Activated CD8-positive, alpha-beta memory T cell treated with anti-CD3 and anti-CD28 coated beads for 1 hour (primary cell): Measurements from ENCODE around the gene COQ10A.
A peak's percentile ranks its signal among the peaks of the same experiment; 100 is the strongest.

ENCODE experiments used
- DNase-seq, 2 donors: peaks; one replicate each; pipeline ENCODE4 v3.0.0-alpha.2; 2020; ENCODE audit warnings: low read depth in 1 of 2; ENCODE audit errors: extremely low read depth in 1 of 2

COQ10A gene

DNA sequence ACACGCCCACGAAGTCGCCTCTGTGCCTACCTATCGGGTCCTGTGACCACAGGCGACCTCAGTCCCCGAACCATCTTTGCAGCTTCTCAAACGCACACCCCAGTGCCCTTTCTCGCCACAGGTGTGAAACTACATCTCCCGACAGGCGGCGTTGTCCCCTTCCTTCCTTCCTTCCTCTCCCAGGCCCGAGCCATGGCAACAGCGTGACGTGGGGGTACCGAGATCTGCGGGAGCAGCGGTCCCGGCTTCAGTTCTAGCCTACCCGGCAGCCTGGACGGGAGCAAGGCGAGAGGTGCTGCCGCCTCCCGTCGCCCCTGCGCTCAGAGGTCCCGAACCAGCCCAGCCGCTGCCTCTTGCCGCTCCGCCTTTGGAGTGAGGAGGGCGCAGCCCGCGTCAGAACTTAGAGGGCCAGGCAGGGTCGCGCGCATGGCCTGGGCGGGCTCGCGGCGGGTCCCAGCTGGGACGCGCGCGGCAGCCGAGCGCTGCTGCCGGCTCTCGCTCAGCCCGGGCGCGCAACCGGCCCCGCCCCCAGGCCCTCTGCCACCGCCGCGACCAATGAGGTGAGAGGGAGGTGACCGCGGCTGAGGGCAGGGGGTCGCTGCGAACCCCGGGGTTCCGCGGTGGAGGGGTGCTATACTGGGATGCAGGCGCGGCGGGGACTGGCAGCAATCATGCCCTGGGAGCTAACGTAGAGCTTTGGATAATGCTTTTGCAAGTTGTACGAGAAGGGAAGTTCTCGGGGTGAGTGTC, at the start of gene COQ10A:
COQ10A (plus strand) TSS at position 250 of the 750 bp plus-strand sequence; CDS start at position 427, 177 bp downstream.
- DNase-seq, result peak; percentile 81 to 82

DNA sequence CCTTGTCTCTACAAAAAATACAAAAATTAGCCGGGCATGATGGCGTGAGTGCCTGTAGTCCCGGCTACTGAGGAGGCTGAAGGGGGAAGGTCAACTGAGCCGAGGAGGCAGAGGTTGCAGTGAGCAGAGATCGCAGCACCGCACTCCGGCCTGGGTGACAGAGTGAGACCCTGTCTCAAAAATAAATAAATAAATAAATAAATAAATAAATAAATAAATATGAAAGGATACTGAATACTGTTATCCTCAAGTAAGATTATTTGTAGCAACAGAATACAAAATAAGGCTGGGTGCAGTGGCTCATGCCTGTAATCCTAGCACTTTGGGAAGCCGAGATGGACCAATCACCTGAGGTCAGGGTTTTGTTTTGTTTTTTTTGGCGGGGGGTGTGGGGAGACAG, 46.9 kb upstream of the COQ10A start:
- no peak for DNase-seq

DNA sequence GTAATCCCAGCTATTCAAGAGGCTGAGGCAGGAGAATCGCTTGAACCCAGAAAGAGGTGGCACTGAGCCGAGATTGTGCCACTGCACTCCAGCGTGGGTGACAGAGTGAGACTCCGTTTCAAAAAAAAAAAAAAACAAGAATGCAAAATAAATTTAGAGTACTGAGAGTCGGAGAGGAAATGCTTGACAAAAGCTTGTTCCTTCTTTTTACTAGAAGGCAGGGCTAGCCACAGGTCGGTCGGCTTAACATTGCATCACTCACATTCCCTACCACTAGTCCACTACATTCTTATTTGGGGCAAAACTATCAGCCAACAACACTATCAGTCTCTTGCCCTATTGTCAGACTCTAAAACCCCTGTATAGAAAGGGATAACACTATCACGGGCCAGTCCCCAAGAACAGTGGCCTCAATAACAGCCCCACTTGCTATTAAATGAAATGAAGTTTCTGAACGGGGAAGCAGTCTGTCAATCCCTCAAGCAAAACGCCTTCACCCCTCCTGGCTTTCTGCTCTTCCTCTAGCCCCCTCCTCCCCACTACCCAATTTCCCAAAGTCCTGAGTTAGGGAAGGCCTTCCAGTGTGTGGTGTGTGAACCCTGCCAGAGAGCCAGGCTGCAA, 46.0 kb upstream of the COQ10A start:
- no peak for DNase-seq

DNA sequence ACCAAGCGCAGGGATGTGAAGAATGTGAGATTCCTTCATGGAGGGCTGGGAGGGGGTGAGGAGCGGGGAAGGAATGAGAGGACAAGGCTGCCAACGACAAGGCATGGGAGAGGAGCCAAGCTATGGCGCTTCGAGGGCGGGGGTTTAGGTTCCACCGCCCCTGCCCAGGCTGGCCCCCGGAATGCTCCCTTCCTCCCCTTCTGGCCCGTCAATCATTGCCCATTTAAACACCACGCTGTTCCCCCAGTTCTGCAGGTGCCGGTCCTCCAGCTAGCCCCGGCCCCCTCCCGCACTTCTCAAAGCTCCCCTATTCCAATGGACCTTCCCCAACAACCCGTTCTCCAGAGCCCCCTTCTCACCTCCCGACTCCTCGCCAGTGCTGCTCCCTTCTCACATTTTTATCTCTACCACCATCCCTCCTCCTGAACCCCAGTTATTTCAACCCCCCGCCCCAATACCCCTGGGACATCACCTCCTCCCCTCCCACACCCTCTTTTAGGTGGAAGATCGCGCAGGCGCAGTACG, 45.4 kb upstream of the COQ10A start:
- no peak for DNase-seq

DNA sequence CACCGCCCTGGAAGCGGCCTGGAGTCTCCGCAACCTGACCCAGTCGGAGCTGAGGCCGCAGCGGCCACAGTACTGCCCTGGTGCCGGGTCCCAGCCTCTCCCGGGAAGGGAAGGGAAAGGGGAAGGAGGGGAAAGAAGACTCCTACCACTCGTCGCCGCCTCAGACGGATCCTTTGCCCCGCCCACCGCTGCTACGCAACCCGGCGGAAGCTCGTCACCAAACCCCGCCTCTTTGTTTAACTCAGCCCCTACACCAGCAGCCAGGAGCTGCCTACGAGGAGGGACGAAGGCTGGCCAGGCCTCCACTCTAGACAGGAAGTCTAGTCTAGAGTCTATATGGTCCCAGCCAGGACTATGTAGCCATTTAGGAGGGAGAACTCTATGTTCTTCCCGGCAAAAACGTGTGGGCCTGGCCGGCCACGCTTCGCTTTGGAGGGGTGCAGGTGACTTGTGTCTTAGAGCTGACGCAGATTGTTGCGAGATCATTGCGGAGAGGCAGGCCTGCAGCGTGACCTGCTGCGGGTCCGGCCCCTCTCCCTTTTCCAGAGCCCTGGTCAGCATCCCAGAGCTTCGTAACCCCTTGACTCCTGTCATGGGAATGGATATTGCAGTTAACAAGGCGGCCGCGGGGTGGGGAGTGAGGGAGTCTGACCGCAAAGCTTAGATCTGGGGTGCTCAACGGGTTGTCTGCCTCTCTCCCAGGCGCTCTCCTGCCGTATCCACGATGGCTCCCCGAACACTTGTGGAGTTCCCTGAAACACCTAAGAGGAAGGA, 44.8 kb upstream of the COQ10A start, which contains the start of gene RNF41:
RNF41 (minus strand) TSS at position 166 of the 774 bp plus-strand sequence. CDS start 7,875 bp downstream, outside the sequence.
- DNase-seq, result peak; percentile 76 to 88

DNA sequence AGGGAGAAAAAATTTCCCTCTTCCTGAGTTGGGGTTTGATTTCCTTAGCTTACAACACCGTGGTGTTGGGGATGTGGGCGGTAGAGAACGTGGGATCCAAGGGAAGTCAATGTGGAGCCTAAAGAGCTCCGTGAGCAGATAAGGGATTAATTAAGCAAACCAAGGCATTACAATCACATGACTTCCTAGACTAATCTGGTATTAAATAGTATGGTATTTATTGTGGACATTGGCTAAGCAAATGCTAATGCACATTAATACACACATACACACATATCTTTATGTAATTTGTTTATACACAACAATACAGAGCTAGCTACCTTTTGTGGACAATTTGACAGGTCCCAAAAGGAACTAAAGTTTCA, 44.2 kb upstream of the COQ10A start:
- DNase-seq, result no peak

DNA sequence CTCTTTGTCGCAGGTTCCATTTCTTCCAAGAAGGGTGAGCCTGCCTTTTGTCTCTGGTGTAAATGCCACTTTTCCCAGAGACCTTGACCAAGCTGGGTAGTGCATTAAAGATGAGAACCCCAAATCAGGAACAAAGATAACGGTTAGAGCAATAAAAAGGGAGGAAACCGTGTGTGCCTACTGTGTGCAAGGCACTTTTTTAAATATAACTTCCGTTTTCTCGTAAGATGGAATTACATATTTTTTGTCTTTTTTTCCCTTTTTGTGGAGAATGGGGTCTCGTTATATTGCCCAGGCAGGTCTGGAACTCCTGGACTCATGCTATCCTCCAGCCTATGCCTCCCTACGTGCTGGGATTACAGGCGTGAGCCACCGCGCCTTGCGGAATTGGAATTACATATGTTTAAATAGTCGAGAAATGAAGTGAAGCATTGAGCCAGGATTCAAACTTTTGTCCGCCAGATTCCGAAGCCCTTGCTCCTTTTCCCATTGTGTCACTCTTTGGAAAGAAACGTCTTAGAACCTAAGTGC, 43.1 kb upstream of the COQ10A start:
- no peak for DNase-seq

DNA sequence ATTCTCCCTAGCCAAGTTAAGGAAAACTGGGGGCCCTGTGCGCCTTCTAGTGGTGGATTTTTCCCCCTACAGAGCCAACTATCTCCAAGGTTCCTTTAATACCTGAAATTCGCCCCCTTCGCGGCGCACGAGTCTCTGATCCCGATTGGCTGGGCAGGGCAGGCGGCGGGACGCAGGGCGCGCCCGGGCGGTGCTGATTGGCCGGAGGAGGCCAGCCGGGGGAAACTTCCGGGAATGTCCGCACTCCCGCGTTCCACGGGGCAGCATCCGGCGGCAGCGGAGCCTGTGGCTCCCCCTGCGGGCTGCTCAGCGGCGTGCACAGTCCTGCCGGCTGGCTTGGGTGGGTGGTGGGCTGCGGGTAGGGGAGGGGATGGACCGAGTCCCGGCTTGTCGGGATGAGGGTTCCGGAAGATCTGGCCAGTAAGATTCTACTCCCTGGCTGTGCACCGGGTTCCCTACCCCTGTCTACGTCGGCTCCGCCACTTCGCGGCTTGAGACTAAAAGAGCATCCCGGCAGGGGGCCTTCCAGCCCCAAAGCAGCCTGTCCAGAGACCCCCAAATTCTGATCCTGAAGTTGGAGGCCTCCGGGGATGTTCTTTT, 42.5 kb upstream of the COQ10A start, which contains the start of gene NABP2:
NABP2 (plus strand) TSS at position 241 of the 600 bp plus-strand sequence. CDS start 515 bp downstream, outside the sequence.
- peak; percentile 80 to 82 for DNase-seq

DNA sequence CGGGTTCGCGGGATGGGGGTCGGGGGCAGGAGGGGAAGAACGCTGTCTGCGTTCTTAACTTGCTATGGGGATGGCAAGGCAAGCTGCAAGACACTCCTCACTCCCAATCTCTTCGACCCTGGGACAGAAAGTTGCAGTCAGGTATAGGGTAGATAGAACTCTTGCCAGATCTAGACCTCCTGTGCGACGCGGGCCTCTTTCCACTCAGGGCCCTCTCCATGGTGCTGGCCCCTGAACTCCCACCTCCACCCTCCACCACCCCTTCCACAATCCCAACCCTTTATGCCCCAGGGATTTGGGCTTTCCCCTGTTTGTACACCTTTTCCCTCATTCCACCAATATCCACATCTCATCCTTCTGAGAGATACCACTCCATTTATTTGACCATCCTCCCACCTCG, 41.8 kb upstream of the COQ10A start:
- no peak for DNase-seq

DNA sequence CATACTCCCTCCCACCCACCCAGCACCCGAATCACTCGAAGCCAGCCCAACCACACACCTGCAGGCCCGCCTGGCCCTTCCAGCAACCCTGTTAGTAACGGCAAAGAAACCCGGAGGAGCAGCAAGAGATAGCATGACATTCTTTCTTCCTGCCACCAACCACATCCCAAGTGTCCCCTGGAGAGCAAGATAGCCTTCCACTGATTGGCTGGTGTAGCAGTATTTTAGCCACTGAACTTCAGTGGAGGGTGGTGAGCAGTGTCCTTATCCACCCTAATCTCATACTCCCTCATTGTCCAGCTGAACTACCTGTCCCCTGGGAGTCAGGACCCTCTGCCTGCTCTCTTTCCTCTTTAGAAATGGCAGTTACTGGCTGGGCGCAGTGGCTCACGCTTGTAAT, 37.7 kb upstream of the COQ10A start:
- DNase-seq, result no peak

DNA sequence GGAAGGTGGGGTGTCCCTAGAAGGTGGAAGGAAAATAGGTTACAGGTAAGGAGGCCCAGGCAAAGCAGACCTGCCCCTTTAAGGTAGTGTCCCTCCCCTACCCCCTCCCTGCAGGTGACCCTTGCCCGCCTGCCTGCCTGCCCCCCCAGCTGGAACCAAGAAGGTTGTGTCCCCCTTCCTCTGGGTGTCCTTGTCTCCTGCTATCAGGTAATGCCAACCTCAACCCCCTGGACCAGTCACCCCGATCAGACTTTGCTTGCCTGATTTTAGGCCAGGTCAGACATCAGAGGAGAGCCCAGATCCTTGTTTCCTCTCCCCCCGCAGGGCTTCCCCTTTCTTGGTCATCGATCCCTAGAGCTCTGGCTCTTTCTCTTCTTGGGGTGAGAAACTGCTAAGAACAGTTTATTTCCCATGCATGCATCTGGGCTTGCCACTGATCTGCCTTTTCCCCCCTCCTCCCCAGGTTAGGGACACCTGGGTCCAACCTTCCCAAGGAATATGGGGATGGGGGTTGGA, 36.8 kb upstream of the COQ10A start, which contains the start of gene SLC39A5:
SLC39A5 (plus strand) TSS at position 136 of the 516 bp plus-strand sequence. CDS start 1,224 bp downstream, outside the sequence.
- DNase-seq, result no peak

DNA sequence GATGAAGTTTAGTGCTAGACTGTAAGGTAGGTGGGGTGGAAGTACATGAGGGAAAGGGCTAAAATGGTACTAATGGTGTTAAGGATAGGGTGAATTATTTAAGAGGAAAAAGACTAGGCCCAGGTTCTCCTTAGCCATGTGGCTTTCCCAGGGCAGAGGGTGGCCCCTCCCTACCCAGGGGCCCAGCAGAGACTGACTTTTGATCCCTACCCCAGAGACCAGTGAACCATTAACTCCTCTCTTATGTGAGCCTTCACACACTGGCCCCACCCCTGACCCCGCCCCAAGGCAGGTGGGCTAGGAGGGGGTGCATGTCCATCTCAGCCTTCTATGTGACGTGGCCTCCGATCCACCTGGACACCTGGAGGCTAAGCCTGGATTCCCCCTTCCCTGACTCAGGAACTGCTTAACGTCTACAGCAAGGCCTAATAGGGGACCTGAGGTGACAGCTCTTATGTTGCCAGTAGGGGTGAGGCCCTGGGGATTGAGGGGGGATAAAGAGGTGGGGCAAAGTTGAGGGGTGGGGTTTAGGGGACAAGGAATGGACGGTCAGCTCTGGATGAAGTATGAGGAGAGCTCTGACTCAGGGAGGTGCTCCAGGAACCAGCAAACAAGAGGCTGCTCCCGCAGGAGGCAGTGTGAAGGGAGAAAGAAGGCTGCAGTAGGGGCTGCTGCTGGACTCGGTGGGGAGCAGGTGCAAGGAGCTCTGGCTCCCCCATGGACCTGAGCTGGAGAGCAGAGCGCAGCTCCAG, 36.1 kb upstream of the COQ10A start:
- no peak for DNase-seq

DNA sequence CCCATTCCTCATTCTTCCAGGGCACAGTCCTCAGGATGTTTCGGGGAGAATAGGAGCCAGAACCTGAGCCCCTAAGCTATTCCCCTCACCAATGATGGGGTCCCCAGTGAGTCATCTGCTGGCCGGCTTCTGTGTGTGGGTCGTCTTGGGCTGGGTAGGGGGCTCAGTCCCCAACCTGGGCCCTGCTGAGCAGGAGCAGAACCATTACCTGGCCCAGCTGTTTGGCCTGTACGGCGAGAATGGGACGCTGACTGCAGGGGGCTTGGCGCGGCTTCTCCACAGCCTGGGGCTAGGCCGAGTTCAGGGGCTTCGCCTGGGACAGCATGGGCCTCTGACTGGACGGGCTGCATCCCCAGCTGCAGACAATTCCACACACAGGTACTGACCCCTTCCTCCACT, 35.6 kb upstream of the COQ10A start:
- DNase-seq, result no peak

DNA sequence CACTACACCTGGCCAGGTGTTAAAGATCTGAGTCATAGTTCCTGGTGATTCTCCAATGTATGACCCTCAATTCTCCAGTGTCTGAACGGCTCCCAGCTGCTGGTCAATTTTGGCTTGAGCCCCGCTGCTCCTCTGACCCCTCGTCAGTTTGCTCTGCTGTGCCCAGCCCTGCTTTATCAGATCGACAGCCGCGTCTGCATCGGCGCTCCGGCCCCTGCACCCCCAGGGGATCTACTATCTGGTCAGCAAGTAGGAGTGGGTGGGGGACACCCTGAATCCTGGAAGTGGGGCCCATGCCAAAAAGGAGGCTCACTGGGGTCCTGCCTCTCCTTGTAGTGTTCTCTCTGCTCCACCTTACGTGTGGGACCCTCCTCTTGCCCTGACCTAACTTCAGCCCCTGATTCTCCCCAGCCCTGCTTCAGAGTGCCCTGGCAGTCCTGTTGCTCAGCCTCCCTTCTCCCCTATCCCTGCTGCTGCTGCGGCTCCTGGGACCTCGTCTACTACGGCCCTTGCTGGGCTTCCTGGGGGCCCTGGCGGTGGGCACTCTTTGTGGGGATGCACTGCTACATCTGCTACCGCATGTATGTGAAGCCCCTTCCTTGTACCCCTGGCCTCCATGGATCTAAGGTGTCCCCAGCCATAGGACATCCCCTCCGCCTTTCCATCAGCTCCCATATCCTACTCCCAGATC, 31.9 kb upstream of the COQ10A start:
- DNase-seq, result no peak

DNA sequence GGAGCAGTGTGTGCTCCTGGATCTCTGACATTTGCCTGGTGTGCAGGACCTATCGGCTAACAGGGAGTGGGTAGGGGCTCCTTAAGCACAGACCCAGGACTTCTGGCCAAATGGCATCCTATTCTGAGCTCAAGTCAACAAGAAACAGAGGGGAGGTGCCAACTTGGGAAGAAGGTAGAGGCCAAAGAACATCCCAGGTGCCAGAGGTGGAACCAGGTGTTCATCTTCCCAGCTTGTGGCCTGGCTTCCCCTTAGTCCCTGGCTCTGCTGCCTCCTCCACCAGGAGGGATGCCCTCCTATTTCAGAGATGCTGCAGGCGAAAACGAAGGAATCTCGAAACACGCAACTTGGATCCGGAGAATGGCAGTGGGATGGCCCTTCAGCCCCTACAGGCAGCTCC, 30.7 kb upstream of the COQ10A start:
- no peak for DNase-seq

DNA sequence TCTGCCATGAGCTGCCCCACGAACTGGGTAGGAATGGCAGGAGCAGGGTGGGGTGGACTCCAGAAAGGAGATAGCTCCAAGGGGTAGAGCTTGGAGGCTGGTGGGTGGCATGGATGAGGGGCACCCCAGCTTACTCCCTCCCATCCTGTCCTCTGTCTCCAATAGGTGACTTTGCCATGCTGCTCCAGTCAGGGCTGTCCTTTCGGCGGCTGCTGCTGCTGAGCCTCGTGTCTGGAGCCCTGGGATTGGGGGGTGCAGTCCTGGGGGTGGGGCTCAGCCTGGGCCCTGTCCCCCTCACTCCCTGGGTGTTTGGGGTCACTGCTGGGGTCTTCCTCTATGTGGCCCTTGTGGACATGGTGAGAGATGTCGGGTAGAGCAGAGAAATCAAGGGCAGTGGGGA, 29.8 kb upstream of the COQ10A start:
- DNase-seq, result no peak

DNA sequence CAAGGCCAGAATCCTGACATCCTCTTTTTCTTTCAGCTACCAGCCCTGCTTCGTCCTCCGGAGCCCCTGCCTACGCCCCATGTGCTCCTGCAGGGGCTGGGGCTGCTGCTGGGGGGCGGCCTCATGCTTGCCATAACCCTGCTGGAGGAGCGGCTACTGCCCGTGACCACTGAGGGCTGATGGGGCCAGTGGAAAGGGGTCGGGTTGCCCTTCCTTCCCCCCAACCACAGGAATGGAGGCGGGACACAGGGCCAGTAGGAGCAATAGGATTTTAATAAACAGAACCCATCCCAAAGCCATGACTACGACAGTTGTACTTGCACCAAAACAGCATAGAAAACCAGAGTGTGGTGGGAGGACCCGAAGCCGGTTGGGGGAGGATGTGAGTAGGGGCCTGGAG, 29.2 kb upstream of the COQ10A start:
- no peak for DNase-seq

DNA sequence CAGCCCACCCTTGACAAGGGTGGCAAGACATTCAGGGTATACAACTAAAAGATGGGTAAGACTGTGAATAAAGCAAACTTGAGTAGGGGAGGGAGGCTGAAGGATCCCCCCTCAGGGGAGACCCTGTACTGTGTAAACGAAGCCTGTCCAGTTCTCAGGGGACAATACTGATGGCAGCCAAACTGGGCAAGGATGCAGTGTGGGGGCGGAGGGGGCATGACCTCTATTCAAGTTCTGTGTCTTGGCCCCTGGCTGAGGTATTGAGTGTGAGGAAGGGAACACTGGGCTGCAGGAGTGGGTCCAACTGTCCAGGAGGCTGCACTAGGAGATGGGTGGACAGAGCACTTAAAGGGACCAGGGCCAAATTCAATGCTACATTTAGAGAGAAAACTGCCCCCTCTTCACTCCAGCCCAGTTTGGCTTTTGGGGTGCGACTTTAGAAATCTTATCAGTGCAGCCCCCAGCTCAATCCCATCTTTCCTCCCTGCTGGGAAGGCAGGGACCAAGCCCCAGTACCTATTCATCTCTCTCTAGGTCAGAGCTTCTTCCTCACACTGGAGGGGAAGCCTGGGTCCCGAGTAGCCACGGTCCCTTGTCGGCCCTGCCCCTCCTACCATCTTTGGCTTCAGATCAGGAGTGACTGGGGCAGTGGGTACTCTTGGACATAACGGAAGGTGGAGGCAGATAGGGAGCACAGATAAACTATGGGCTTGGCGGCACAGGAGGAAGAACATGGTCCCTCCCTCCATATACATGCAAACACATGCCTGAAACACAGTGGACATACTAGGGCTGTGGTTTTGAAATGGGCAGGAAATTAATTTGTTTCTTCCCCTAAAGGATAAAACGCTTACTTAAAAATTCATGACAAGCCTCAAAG, 25.1 kb upstream of the COQ10A start:
- no peak for DNase-seq
